GM18520 (cell line): Measurements from ENCODE around the gene PKIG.

Experiments used
- ATAC-seq: cut with Tn5 transposase; IDR thresholded peaks from one replicate; pipeline ENCODE4 v1.9.1; 2021; ENCODE audit not compliant: unreplicated experiment

PKIG gene

GRCh38 chr20:44594730-44595129 is 12.4 kb downstream of the PKIG start:
- ATAC-seq: no peak

- no peak for ATAC-seq
Observed at GRCh38 chr20:44596010-44596409, 13.6 kb downstream of the PKIG start.

- ATAC-seq: no peak
Observed at GRCh38 chr20:44596876-44597275, 14.5 kb downstream of the PKIG start.

GRCh38 chr20:44597516-44597915 is 15.1 kb downstream of the PKIG start:
- ATAC-seq: no peak

GRCh38 chr20:44597930-44598329 is 15.6 kb downstream of the PKIG start:
- no peak for ATAC-seq

- no peak for ATAC-seq
Observed at GRCh38 chr20:44598423-44599305, 16.3 kb downstream of the PKIG start.

GRCh38 chr20:44599715-44600114 is 17.3 kb downstream of the PKIG start:
- ATAC-seq: no peak

GRCh38 chr20:44600301-44600700 is 17.9 kb downstream of the PKIG start:
- ATAC-seq: no peak

GRCh38 chr20:44600758-44601201 is 18.4 kb downstream of the PKIG start:
- no peak for ATAC-seq

- no peak for ATAC-seq
Observed at GRCh38 chr20:44601236-44601671, 18.9 kb downstream of the PKIG start.

GRCh38 chr20:44601801-44602204 is 19.4 kb downstream of the PKIG start:
- ATAC-seq: no peak

GRCh38 chr20:44603327-44603726 is 20.9 kb downstream of the PKIG start:
- ATAC-seq: no peak

GRCh38 chr20:44606725-44607441 is 24.5 kb downstream of the PKIG start:
- no peak for ATAC-seq

- ATAC-seq: no peak
Observed at GRCh38 chr20:44609006-44609515, 26.7 kb downstream of the PKIG start.

- ATAC-seq: peak; percentile 56
Observed at GRCh38 chr20:44609516-44610312, 27.3 kb downstream of the PKIG start.

GRCh38 chr20:44610313-44610962 is 28.1 kb downstream of the PKIG start:
- ATAC-seq: no peak

- ATAC-seq: no peak
Observed at GRCh38 chr20:44613575-44613974, 31.2 kb downstream of the PKIG start.

- ATAC-seq: no peak
Observed at GRCh38 chr20:44614525-44614924, 32.1 kb downstream of the PKIG start.

GRCh38 chr20:44615169-44615791 is 32.9 kb downstream of the PKIG start:
- ATAC-seq: no peak
